Astrocyte of the spinal cord (primary cell): ENCODE results near the gene ELF4.

ENCODE experiments used
- DNase-seq: peaks from one replicate; pipeline ENCODE4 v3.0.0; 2011; ENCODE audit warnings: low read depth, low spot score
- H3K4me3 ChIP-seq: 2 replicates; pipeline ENCODE4 v1.5.1; 2011; ENCODE audit warnings: low read depth, mild to moderate bottlenecking, low read length, moderate library complexity
- CTCF ChIP-seq: IDR thresholded peaks from 2 replicates; pipeline ENCODE4 v1.5.1; 2012; ENCODE audit warnings: low read depth, mild to moderate bottlenecking, low read length, inconsistent platforms
- in situ Hi-C: cut with HindIII; loops from 2 replicates; pipeline ENCODE4 v1.10.0; 2017; ENCODE audit warnings: low sequenced_read_pairs

The ELF4 gene

GRCh38 chrX:130095249-130096030 lies 14.9 kb downstream of the ELF4 start:
- DNase-seq = no peak
- H3K4me3 ChIP-seq = no peak overlapping the region
- no peak for TF ChIP-seq CTCF
- in situ Hi-C loops = no loop called here

GRCh38 chrX:130094696-130095095 lies 15.6 kb downstream of the ELF4 start:
- TF ChIP-seq CTCF = no peak
- no peak for DNase-seq
- no peak overlapping the region for H3K4me3 ChIP-seq
- in situ Hi-C loops = no loop called here

- TF ChIP-seq CTCF = no peak
- no peak for DNase-seq
- no peak overlapping the region for H3K4me3 ChIP-seq
- in situ Hi-C loops = no loop called here
Measured at GRCh38 chrX:130093271-130093670, 17.0 kb downstream of the ELF4 start.

GRCh38 chrX:130091980-130092522 lies 18.2 kb downstream of the ELF4 start:
- no peak for DNase-seq
- no peak overlapping the region for H3K4me3 ChIP-seq
- no peak for TF ChIP-seq CTCF
- in situ Hi-C loops = no loop called here

- no peak overlapping the region for H3K4me3 ChIP-seq
- in situ Hi-C loops = no loop called here
- TF ChIP-seq CTCF = no peak
- DNase-seq = no peak
Measured at GRCh38 chrX:130090364-130090763, 19.9 kb downstream of the ELF4 start.

GRCh38 chrX:130086447-130087206 lies 23.7 kb downstream of the ELF4 start:
- no peak for TF ChIP-seq CTCF
- no peak for DNase-seq
- H3K4me3 ChIP-seq = no peak overlapping the region
- in situ Hi-C loops = no loop called here
